ENCODE measurements around the gene CTNNA3. TPM values are rescaled to one million over a fixed set of nuclear protein-coding genes. Genes with fewer than 3 reads are reported as not detected.
"Not testable (repeated sequence)": the region's sequence is repeated elsewhere in the genome, so short reads cannot be mapped to it uniquely, and the experiment has no call there.

The CTNNA3 gene
- total RNA-seq, 1 donor from 2014 or later = 129 TPM

- intact Hi-C loops (cut with DNase I); ATAC-seq (ENCODE audit: poor library complexity); DNase-seq: not testable (repeated sequence)
These were observed 465.1 kb downstream of the CTNNA3 start for GRCh38 chr10:67230680-67231500.

DNA sequence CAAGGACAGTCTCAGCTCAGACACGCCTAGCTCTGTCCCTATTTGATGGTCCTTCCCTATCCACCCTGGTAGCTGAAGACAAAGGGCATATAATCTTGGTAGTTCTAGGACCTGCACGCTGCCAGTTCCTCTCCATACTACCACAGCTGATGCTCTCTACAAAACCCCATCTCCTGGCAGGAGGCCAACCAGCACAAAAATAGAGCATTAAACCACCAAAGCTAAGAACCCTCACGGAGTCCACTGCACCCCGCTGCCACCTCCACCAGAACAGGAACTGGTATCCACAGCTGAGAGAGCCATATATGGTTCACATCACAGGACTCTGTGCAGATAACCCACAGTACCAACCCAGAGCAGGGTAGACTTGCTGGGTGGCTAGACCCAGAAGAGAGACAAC is 470.8 kb downstream of the CTNNA3 start:
- DNase-seq = no peak
- intact Hi-C loops (cut with DNase I) = no loop called here
- no peak for ATAC-seq (ENCODE audit: poor library complexity)

DNA sequence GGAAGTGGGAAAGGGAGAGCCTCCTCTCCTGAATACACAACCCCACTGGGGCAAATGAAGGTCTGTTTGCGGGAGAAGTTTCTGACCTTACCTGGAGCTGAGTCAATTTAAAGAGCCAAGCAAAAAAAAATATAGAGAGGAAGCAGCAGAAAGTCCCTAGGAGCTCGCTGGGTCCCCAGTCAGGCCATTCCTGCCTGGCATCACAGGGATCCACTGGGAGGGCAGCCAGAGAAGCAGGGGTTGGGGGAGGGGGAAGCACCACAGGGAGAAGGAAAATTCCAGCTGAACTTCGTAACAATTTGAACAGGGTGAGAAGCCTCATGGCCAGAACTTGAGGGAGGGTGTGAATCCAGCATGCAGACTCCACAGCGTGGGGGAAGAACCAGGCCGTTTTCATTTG is 471.4 kb downstream of the CTNNA3 start:
- DNase-seq = no peak
- peak; percentile 65 for ATAC-seq (ENCODE audit: poor library complexity)
- intact Hi-C loops (cut with DNase I) = no loop called here

- DNase-seq = no peak
These were observed 473.1 kb downstream of the CTNNA3 start for GRCh38 chr10:67222934-67223333.

DNA sequence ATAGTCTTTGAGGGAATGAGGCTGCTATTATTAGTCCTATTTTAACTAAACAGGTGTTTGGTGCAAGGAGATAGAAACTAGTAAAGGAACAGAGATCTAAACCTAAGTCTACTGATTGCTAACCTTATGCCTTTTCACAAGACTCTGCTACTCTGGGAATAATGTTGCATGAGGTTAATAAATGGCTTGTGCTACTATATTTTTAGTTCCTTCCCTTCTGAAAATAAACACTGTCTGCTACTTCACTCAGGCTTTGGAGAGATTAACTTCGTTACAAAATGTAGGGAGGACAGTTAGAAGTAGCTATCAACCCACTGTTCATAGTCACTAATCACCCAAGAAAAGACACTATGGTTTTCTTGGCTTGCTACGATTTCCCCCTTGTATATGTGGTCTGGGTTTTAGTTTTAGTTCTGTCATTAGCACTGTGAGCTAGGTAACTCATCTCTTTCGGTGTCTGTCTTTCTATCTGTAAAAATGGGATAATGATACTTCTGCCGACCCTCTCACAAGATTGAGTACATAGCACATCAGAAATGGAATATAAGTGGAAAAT is 474.0 kb downstream of the CTNNA3 start:
- no peak for DNase-seq
- intact Hi-C loops (cut with DNase I) = no loop called here
- ATAC-seq (ENCODE audit: poor library complexity) = peak; percentile 65

More at GRCh38 chr10:67222934-67223333, 473.1 kb downstream of the CTNNA3 start:
- intact Hi-C loops (cut with DNase I) = no loop called here
- no peak for ATAC-seq (ENCODE audit: poor library complexity)

DNA sequence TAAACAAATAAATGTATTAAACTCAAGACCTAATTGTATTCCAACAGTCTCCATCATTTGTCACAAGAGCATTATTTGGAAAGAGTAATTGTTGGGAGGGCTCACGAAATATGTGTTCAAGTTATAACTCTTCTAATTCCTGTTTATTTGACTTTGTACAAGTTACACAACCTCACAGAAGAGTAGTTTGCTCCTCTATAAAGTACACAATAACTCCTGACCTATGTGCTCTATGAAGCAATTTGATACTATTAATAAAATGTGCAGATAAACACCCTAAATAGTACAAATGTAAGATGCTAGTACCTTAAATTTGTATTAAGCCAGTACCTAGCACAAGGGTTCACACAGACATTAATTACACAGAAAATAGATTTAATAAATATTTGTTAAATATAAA is 484.3 kb downstream of the CTNNA3 start:
- ATAC-seq (ENCODE audit: poor library complexity) = peak; percentile 69
- no peak for DNase-seq
- intact Hi-C loops (cut with DNase I) = no loop called here

DNA sequence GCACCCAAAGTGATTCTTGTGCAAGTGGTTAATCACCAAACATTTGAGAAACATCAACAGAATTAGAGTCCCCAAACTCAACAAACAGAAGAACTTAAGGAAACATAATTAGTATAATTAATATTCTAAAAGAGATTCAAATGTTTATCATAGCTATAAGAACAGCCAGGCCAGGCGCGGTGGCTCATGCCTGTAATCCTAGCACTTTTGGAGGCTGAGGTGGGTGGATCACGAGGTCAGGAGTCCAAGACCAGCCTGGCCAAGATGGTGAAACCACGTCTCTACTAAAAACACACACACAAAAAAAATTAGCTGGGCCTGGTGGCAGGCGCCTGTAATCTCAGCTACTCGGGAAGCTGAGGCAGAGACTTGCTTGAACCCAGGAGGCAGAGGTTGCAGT is 488.1 kb downstream of the CTNNA3 start:
- ATAC-seq (ENCODE audit: poor library complexity); intact Hi-C loops (cut with DNase I); DNase-seq: not testable (repeated sequence)

DNA sequence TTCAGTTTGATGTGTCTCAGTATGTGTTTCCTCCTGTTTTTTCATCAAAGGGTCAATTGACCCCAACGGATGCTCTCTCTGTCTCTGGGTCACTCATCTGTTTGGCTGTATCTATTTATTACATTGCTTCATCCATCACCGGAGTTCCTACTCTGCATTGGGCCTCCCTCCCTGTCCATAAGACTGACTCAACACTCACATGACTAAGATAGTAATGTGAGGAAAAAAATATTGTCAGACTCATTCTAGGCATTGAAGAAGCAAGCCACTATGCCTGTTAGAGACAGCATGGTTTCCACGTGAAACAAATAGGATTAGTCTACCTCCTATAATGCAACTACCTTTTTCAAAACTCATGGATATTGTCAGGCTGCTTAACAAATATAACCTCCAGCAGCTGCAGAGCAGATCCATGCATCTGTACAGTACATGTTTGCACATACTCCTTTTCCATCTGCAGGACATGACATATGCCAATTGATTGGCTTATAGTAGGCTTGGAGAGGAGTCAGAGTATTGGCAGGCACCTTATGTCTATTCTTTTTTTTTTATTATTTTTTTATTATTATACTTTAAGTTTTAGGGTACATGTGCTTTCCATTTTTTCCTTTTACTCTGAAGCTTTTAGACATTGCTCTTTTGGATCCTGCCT is 495.0 kb downstream of the CTNNA3 start:
- ATAC-seq (ENCODE audit: poor library complexity) (no peak), DNase-seq (no peak)
- intact Hi-C loops (cut with DNase I) = no loop called here

GRCh38 chr10:67175354-67175753 is 520.6 kb downstream of the CTNNA3 start:
- no peak for ATAC-seq (ENCODE audit: poor library complexity)
- DNase-seq = no peak
- intact Hi-C loops (cut with DNase I) = no loop called here

GRCh38 chr10:67173787-67174186 is 522.2 kb downstream of the CTNNA3 start:
- DNase-seq (no peak), ATAC-seq (ENCODE audit: poor library complexity) (no peak)
- intact Hi-C loops (cut with DNase I) = no loop called here

DNA sequence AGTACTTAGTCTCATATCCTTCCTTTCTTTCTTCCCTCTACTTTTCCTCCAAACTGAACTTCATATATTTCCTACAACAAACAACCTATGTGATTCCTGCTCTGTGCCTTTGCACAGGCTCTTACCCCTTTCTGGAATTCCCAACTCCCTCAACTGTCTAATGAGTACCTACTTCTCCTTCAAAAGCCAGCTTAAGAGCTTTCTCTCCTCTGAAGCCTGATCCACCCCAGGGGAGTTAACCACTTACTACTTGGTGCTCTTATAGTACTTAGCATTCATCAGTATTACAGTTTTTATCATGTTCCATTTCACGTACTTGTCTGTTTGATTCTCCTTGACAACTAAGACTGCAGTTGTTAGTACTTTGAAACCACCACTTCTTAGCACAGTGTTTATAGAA is 524.0 kb downstream of the CTNNA3 start:
- intact Hi-C loops (cut with DNase I) = no loop called here
- ATAC-seq (ENCODE audit: poor library complexity) (no peak), DNase-seq (no peak)

- DNase-seq (no peak), ATAC-seq (ENCODE audit: poor library complexity) (no peak)
- intact Hi-C loops (cut with DNase I) = no loop called here
These were observed 539.8 kb downstream of the CTNNA3 start for GRCh38 chr10:67156239-67156638.

- intact Hi-C loops (cut with DNase I) = no loop called here
- ATAC-seq (ENCODE audit: poor library complexity) = no peak
These were observed 544.5 kb downstream of the CTNNA3 start for GRCh38 chr10:67151471-67151870.

GRCh38 chr10:67144530-67144929 is 551.5 kb downstream of the CTNNA3 start:
- intact Hi-C loops (cut with DNase I) = no loop called here
- ATAC-seq (ENCODE audit: poor library complexity) (no peak), DNase-seq (no peak)

More at GRCh38 chr10:67151471-67151870, 544.5 kb downstream of the CTNNA3 start:
- DNase-seq = no peak

GRCh38 chr10:67141300-67141699 is 554.7 kb downstream of the CTNNA3 start:
- no peak for ATAC-seq (ENCODE audit: poor library complexity)
- intact Hi-C loops (cut with DNase I) = no loop called here
- no peak for DNase-seq

DNA sequence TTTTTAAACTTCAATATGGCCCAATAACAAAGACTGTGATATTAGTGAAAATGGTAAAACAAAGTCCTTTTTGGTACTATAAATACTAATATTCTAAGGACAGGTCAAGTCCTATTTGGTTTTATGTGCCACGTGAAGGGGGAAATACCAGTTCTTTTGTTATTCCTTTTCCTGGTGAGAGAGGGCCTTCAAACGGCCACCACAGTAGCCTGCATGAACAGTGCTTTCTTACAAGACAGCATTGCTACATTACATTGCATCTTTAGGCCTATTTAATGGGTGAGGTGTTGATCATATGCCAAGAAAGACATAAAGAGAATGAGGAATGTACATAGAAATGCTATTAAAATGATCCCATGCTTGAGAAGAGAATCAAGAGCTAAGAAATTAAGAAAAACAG is 555.4 kb downstream of the CTNNA3 start:
- ATAC-seq (ENCODE audit: poor library complexity) = no peak
- intact Hi-C loops (cut with DNase I) = no loop called here
- DNase-seq = no peak

DNA sequence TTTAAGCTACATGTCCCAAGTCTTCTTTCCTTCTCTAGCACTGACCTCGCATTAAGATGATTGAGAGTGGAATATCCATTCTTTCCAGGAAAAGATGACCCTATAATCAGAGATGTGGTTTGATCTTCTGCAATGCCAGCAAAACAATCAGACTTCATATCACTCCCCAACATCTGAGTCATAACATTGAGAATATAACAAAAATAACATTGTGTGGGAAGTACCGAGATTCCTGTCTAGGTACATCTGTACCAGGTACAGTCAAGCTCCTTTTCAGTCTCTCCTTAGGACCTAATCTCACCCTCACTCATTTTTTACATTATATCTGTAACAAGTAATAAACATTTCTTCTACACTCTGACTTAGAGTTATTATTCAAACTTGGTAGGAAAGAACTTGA is 568.6 kb downstream of the CTNNA3 start:
- ATAC-seq (ENCODE audit: poor library complexity) = no peak
- no peak for DNase-seq
- intact Hi-C loops (cut with DNase I) = no loop called here

- intact Hi-C loops (cut with DNase I) = no loop called here
- DNase-seq = no peak
- ATAC-seq (ENCODE audit: poor library complexity) = no peak
These were observed 576.3 kb downstream of the CTNNA3 start for GRCh38 chr10:67119651-67120050.

GRCh38 chr10:67115972-67116371 is 580.0 kb downstream of the CTNNA3 start:
- ATAC-seq (ENCODE audit: poor library complexity) = no peak
- intact Hi-C loops (cut with DNase I) = no loop called here
- no peak for DNase-seq

- no peak for DNase-seq
- ATAC-seq (ENCODE audit: poor library complexity) = no peak
- intact Hi-C loops (cut with DNase I) = no loop called here
These were observed 581.0 kb downstream of the CTNNA3 start for GRCh38 chr10:67114945-67115344.

Data from Right ventricle myocardium superior (tissue), 1 donor.